NB4 (cell line): ENCODE data around the gene CELF1.

ENCODE experiments used
- DNase-seq: peaks from one replicate; pipeline ENCODE4 v3.0.0; 2010; ENCODE audit warnings: low read depth
- H3K4me3 ChIP-seq: one replicate; pipeline ENCODE4 v1.5.1; 2011; ENCODE audit warnings: mild to moderate bottlenecking, low read depth, low read length, moderate library complexity
- CTCF ChIP-seq: IDR thresholded peaks from one replicate; pipeline ENCODE4 v1.5.1; 2012; ENCODE audit warnings: low read depth, low read length
- MAX ChIP-seq: IDR thresholded peaks from 2 replicates; pipeline ENCODE4 v1.6.1; 2011; ENCODE audit warnings: low read depth, low read length
- MYC ChIP-seq: IDR thresholded peaks from 2 replicates; pipeline ENCODE4 v1.6.1; 2011; ENCODE audit warnings: low read depth, low read length
- POLR2A ChIP-seq: IDR thresholded peaks from 2 replicates; pipeline ENCODE4 v1.6.1; 2011; ENCODE audit warnings: mild to moderate bottlenecking; ENCODE audit not compliant: insufficient read length; ENCODE audit errors: extremely low read depth

Gene CELF1

GRCh38 chr11:47552566-47553405 is at the start of gene CELF1:
Gene CELF1, minus strand, starts transcription at chr11:47553132. Its CDS starts 53,609 bp downstream, at chr11:47499523.
- peak; percentile 93 for DNase-seq
- H3K4me3 ChIP-seq: peak within 1 kb of the TSS; percentile 77
- TF ChIP-seq POLR2A (peak; percentile 77), CTCF (peak; percentile 63), MAX (peak; percentile 60), MYC (peak; percentile 63)

GRCh38 chr11:47599902-47600301 is 47.0 kb upstream of the CELF1 start:
- no peak overlapping the region for H3K4me3 ChIP-seq
- TF ChIP-seq CTCF: no peak
- no peak for TF ChIP-seq MYC
- TF ChIP-seq MAX: no peak
- TF ChIP-seq POLR2A: no peak
- DNase-seq: no peak

GRCh38 chr11:47595967-47596366 is 43.0 kb upstream of the CELF1 start:
- no peak for DNase-seq
- no peak for TF ChIP-seq MAX
- TF ChIP-seq CTCF: no peak
- no peak for TF ChIP-seq POLR2A
- TF ChIP-seq MYC: no peak
- H3K4me3 ChIP-seq: no peak overlapping the region

GRCh38 chr11:47595029-47595428 is 42.1 kb upstream of the CELF1 start:
- TF ChIP-seq POLR2A: no peak
- DNase-seq: no peak
- H3K4me3 ChIP-seq: no peak overlapping the region

- DNase-seq: no peak
- no peak within 1 kb of the TSS for H3K4me3 ChIP-seq
- no peak for TF ChIP-seq CTCF
- TF ChIP-seq MYC: no peak
These were observed 41.3 kb upstream of the CELF1 start, which contains the start of gene C1QTNF4 for GRCh38 chr11:47593934-47594855. Gene C1QTNF4, minus strand, starts transcription at chr11:47594411. Its CDS starts 3,601 bp downstream, at chr11:47590810.

GRCh38 chr11:47593492-47593933 is 40.6 kb upstream of the CELF1 start:
- no peak for DNase-seq
- TF ChIP-seq MYC (no peak), CTCF (no peak), MAX (no peak)
- H3K4me3 ChIP-seq: no peak overlapping the region
